ENCODE data around the gene XRN2.

DNA sequence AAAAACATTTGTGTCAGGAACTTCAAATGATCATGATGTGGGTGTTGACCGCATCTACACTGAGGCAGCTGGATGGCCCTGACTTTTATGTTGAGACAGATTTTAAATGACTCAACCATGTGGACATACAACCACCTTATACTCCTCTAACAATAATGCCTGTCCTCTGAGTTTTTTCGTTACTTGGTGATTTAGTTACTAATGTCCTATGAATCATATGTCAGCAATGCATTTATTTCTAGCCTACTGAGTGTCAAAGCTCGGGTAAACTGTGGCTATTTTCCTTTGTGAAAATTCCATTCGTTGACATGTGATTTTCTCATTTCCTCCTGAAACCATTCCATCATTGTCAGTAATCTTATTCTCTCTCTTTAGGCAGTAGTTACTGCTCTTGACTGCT, 133.1 kb downstream of the XRN2 start:
- TF ChIP-seq POLR2A (IDR thresholded peaks at IDR 0.05) = no peak
- TF ChIP-seq, protein P1, sequence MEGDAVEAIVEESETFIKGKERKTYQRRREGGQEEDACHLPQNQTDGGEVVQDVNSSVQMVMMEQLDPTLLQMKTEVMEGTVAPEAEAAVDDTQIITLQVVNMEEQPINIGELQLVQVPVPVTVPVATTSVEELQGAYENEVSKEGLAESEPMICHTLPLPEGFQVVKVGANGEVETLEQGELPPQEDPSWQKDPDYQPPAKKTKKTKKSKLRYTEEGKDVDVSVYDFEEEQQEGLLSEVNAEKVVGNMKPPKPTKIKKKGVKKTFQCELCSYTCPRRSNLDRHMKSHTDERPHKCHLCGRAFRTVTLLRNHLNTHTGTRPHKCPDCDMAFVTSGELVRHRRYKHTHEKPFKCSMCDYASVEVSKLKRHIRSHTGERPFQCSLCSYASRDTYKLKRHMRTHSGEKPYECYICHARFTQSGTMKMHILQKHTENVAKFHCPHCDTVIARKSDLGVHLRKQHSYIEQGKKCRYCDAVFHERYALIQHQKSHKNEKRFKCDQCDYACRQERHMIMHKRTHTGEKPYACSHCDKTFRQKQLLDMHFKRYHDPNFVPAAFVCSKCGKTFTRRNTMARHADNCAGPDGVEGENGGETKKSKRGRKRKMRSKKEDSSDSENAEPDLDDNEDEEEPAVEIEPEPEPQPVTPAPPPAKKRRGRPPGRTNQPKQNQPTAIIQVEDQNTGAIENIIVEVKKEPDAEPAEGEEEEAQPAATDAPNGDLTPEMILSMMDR (IDR thresholded peaks at IDR 0.05) = no peak

All from Peyer's patch (tissue), 4 donors.